ENCODE measurements around the gene SH3GL1. TPM values are rescaled to one million over a fixed set of nuclear protein-coding genes. Genes with fewer than 3 reads are reported as not detected.

SH3GL1 gene, protein sequence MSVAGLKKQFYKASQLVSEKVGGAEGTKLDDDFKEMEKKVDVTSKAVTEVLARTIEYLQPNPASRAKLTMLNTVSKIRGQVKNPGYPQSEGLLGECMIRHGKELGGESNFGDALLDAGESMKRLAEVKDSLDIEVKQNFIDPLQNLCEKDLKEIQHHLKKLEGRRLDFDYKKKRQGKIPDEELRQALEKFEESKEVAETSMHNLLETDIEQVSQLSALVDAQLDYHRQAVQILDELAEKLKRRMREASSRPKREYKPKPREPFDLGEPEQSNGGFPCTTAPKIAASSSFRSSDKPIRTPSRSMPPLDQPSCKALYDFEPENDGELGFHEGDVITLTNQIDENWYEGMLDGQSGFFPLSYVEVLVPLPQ
- total RNA-seq: 41.4 and 42.6 TPM in 2 replicates

DNA sequence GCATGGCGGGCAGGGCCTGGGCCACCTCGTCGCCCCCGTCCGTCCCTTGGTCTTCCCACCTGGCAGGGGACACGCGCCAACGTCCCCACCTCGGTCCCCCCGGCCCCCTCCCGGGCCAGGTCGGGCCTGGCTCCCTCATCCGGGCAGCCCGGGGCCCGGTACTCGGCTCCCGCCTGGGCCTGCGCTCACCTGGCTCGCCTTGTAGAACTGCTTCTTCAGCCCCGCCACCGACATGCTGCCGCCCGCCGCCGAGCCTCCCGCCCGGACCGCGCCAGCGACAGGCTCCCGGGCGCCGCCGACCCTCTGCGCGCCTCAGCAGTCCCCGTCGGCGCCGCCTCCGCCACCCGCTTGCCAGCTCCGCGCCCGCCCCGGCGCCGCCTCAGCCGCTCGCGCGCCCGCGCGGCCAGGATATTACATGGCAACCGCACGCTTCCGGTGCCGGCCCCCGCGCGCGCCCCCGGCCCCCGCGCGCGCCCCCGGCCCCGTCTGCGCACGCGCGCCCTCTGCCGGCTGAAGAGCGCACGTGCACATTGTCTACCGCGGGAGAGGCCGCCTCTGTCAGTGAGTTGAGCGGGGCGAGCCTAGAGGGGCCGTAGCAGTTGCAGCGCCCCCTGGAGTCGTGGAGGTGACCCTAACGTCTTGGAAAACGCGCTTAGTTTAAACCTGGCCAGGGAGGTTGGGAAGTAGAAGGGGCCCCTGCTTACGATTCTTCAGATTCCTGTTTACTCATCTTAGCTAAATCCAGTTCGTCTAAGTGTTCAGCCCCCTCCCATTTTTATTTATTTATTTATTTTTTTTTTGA is at the start of gene SH3GL1:
Gene SH3GL1 (minus strand): TSS at position 413 of the 802 bp plus-strand sequence. CDS start 179 bp downstream, at position 234.

DNA sequence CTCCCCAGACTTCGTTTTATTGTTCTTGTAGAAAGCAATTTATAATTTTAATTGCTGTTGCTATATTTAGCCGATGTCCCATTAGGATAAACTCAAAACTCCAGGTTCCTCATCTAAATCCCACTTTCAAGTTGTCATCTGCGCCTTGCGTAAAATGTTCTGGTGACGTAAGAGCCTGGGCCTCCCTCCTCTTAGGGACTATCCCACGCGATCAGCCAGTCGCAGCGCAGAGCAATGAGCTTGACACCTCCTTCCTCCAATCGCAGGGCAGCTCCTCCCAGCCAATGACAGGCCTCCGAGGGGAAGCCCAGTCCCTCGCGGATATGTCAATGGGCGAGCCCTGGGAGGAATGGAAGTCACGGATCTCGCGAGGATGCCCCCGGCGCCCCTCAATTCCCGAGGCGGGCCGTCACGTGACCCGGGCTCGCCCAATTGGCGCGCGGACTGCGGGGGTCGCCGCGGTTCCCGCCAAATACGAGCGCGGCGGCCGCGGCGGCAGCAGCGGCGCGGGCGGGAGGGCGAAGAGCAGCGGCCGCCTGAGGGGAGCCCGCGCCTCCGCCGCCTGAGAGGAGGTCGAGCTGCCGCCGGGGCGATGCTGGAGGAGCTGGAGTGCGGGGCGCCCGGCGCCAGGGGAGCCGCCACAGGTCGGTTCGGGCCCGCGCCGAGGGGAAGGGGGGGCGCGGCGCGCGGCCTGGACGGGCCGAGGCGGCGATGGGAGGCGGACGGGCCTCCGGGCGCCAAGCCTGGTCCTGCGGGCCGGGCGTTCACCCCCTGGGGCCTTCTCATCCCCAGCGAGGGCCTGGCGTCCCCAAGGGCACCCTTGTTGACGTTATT is 2.0 kb upstream of the SH3GL1 start, which contains the start of gene CHAF1A:
Gene CHAF1A (plus strand): TSS at position 470 of the 834 bp plus-strand sequence. CDS start 123 bp downstream, at position 593.

DNA sequence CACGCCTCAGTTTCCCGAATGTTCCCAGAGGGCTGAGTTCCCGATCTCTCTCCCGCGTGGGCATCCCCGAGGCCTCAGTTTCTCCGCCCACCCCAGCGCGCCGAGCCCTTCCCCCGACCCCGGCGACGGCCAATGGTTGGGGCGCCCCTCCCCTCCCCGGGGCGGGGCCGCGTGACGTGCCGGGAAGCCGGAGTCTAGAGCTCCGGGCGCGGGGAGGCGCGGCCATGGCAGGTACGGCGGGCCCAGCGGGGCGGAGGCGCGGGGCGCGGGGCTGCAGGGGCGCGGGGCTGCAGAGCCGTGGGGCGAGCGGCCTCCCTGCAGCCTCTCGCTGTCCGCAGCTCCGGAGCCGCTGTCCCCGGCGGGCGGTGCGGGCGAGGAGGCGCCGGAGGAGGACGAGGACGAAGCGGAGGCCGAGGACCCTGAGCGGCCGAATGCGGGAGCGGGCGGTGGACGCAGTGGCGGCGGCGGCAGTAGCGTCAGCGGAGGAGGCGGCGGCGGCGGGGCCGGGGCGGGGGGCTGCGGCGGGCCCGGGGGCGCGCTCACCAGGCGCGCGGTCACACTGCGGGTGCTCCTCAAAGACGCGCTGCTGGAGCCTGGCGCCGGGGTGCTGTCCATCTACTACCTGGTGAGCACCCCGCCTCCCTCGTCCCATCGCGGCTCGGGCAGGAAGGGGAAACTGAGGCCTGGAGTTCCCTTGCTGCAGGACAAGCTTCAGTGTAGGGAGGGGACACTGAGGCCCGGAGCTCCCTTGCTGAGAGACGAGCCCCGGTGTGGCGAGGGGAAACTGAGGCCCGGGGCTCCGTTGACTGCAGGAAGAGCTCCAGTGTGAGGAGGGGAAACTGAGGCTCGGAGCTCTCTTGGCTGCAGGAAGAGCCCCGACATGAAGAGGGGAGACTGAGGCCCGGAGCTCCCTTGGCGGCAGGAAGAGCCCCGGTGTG is 56.7 kb downstream of the SH3GL1 start, which contains the start of gene MPND:
Gene MPND (plus strand): TSS at position 193 of the 938 bp plus-strand sequence. CDS start 32 bp downstream, at position 225.

DNA sequence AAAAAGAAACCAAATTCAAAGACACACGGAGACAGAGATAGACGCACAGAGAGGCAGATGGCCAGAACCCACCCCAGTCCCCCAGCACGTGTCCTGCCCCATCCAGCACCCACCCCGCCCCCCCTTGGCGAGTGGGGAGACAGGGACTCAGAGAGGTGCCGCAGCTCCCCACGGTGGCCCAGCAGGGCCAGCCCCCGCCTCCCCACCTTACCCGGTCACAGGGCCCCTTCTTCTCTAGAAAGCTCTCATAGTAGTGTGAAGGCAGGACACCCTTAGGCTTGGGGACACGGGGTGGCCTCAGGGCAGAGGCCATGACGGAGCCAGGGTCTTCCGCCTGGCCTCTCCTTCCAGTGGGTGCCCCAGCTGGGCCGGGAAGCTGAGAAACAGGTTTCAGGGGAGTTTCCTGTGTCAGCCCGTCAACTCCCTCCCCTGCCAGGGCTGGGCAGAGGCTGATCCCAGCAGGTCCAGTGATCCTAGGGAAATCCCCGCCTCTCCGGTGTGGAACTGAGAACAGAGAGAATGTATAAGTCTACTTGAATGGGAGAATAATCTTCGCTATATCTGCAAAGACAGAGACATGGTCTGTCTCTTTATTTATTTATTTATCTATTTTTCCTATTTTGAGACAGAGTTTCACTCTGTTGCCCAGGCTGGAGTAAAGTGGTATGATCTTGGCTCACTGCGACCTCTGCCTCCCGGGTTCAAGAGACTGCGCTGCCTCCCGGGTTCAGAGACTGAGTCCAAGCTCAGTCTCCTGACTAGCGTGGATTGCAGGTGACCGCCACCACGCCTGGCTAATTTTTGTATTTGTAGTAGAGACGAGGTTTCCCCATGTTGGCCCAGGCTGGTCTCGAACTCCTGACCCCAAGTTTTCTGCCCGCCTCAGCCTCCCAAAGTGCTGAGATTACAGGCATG is 61.6 kb downstream of the SH3GL1 start, which contains the start of gene STAP2:
Gene STAP2 (minus strand): TSS at position 387 of the 915 bp plus-strand sequence. CDS start 74 bp downstream, at position 313.

Other genes with a start within 250 kb of the SH3GL1 start
- gene CREB3L3, start 246.9 kb downstream of the SH3GL1 start, total RNA-seq: not detected in 2 replicates
- 8.9 and 11.7 TPM in 2 replicates for gene SIRT6, start 218.0 kb downstream of the SH3GL1 start, total RNA-seq
- 0.18 and 0.38 TPM in 2 replicates for gene ANKRD24, start 217.9 kb downstream of the SH3GL1 start, total RNA-seq
- gene EBI3, start 171.0 kb downstream of the SH3GL1 start, total RNA-seq: 0.18 and 0.66 TPM in 2 replicates
- 17.4 and 20.4 TPM in 2 replicates for gene YJU2, start 153.5 kb downstream of the SH3GL1 start, total RNA-seq
- not detected in 2 replicates for gene SHD, start 121.3 kb downstream of the SH3GL1 start, total RNA-seq
- not detected in 2 replicates for gene TMIGD2, start 98.2 kb downstream of the SH3GL1 start, total RNA-seq
- gene FSD1, start 95.9 kb downstream of the SH3GL1 start, total RNA-seq: 20.6 and 28.9 TPM in 2 replicates
- gene STAP2, start 61.7 kb downstream of the SH3GL1 start, total RNA-seq: 7.9 and 17.1 TPM in 2 replicates
- gene MPND, start 57.0 kb downstream of the SH3GL1 start, total RNA-seq: 7.7 and 9.6 TPM in 2 replicates
- gene CHAF1A, start 2.1 kb upstream of the SH3GL1 start, total RNA-seq: 8.6 and 13.9 TPM in 2 replicates
- 81.5 and 101 TPM in 2 replicates for gene UBXN6, start 57.2 kb upstream of the SH3GL1 start, total RNA-seq
- gene HDGFL2, start 71.8 kb upstream of the SH3GL1 start, total RNA-seq: 67.5 and 70.9 TPM in 2 replicates
- gene PLIN4, start 117.9 kb upstream of the SH3GL1 start, total RNA-seq: under 0.01 TPM in 2 replicates
- gene PLIN5, start 134.7 kb upstream of the SH3GL1 start, total RNA-seq: under 0.01 and 0.09 TPM in 2 replicates
- 0.28 and 0.36 TPM in 2 replicates for gene LRG1, start 139.5 kb upstream of the SH3GL1 start, total RNA-seq
- 115 and 121 TPM in 2 replicates for gene SEMA6B, start 159.1 kb upstream of the SH3GL1 start, total RNA-seq
- gene TNFAIP8L1, start 239.0 kb upstream of the SH3GL1 start, total RNA-seq: 27.3 and 33.1 TPM in 2 replicates